Stomach (tissue), 9 donors: ENCODE results near the gene C4orf36. TPM values are rescaled to one million over a fixed set of nuclear protein-coding genes. Genes with fewer than 3 reads are reported as not detected.
"Not testable (repeated sequence)": the region's sequence is repeated elsewhere in the genome, so short reads cannot be mapped to it uniquely, and the experiment has no call there.

Experiments
- DNase-seq, 2 donors: peaks; one replicate each; pipeline versions ENCODE4 v3.0.0 to v3.0.0-alpha.2; 2013 to 2019
- H3K27ac ChIP-seq, 5 donors: fragments of 200-600 bp in 4 of 5; sonication (generic) in 4 of 5; one replicate each; pipeline ENCODE4 v1.5.1; 2013 to 2019; ENCODE audit warnings: mild to moderate bottlenecking in 1 of 5, moderate library complexity in 1 of 5
- H3K27me3 ChIP-seq, 3 donors: fragments of 200-600 bp; sonication (generic); one replicate each; pipeline ENCODE4 v1.5.1; 2017 to 2019; ENCODE audit warnings: mixed run types in 1 of 3
- H3K36me3 ChIP-seq, 4 donors: fragments of 200-600 bp; sonication (generic); 1 replicate in 3 of 4; 2 replicates in 1 of 4; pipeline ENCODE4 v1.5.1; 2016 to 2019
- H3K4me1 ChIP-seq, 4 donors: fragments of 200-600 bp; sonication (generic); one replicate each; pipeline ENCODE4 v1.5.1; 2016 to 2019
- H3K4me3 ChIP-seq, 4 donors: fragments of 200-600 bp; sonication (generic) in 3 of 4; one replicate each; pipeline ENCODE4 v1.5.1; 2016 to 2019; ENCODE audit warnings: mild to moderate bottlenecking in 1 of 4
- H3K9me3 ChIP-seq, 4 donors: fragments of 200-600 bp; sonication (generic); one replicate each; pipeline ENCODE4 v1.5.1; 2016 to 2019
- CTCF ChIP-seq, 7 experiments: fragments of 450-650 bp in 4 of 7; fragments of 200-600 bp in 3 of 7; sonication (generic) in 3 of 7; IDR thresholded peaks; one replicate each; pipeline ENCODE4 v1.5.1; 2016 to 2019; ENCODE audit warnings: antibody characterized with exemption in 7 of 7, control low read depth in 2 of 7, mild to moderate bottlenecking in 1 of 7
- EP300 ChIP-seq: sonication (generic); formaldehyde crosslinking; IDR thresholded peaks from one replicate; pipeline ENCODE4 v1.6.1; 2017; ENCODE audit warnings: antibody characterized with exemption
- POLR2A ChIP-seq, 4 donors: fragments of 450-650 bp; IDR thresholded peaks; one replicate each; pipeline ENCODE4 v1.6.1; 2016; ENCODE audit warnings: antibody characterized with exemption in 4 of 4, control low read depth in 2 of 4, mild to moderate bottlenecking in 1 of 4, moderate library complexity in 1 of 4
- POLR2AphosphoS5 ChIP-seq, 3 donors: sonication (generic); formaldehyde crosslinking; IDR thresholded peaks; one replicate each; pipeline ENCODE4 v1.6.1; 2016; ENCODE audit warnings: antibody characterized with exemption in 3 of 3
- WGBS, 5 donors: extraction: QIAGEN DNeasy Blood & Tissue Kit in 3 of 5; methylation state at CpG; one replicate each; pipeline versions ENCODE4 v1.1.5 to v1.1.7; 2013 to 2018; 5-methylcytosine and 5-hydroxymethylcytosine counted together
- intact Hi-C: fragments of 100-400 bp; cut with DNase I; formaldehyde crosslinking; loops from one replicate; pipeline ENCODE4 v1.15.1; 2023; ENCODE audit warnings: low total_unique reads
- polyA plus RNA-seq, 3 donors: library from polyadenylated mRNA; stranded (reverse); fragments of 200-250 nt; gene quantifications; one replicate each; pipeline ENCODE4 v1.2.3, GENCODE V29; 2013
- total RNA-seq, 5 donors: library from RNA; depleted of rRNA; stranded (reverse); fragments of >200 nt; gene quantifications; one replicate each; pipeline versions ENCODE4 v1.1.0 to v1.2.3, GENCODE V29; 2014 to 2016
- donor health status: healthy with polysubstance abuse.
- donor health status: Bipolar disorder and iron deficiency.
- donor health status: healthy.

C4orf36 gene
- total and polyA plus RNA-seq, 8 donors = 1.7 to 3.1 TPM; not detected in 6

GRCh38 chr4:86878640-86879039, 13.6 kb downstream of the C4orf36 start:
- TF ChIP-seq POLR2A (IDR thresholded peaks at IDR 0.05) (no peak), POLR2AphosphoS5 (IDR thresholded peaks at IDR 0.05) (no peak), CTCF (IDR thresholded peaks at IDR 0.05) (no peak), EP300 (no peak)
- no peaks in the 10 kb centered on the region for H3K36me3 ChIP-seq
- DNase-seq = no peak
- peaks cover 2 to 24% (median 15%) of the 10 kb centered on the region in 4 donors for H3K9me3 ChIP-seq
- no peak overlapping the region for H3K27ac ChIP-seq
- no peaks in the 10 kb centered on the region for H3K27me3 ChIP-seq
- intact Hi-C loops = no loop called here
- no peaks in the 10 kb centered on the region for H3K4me1 ChIP-seq
- WGBS, 5 donors = 84 to 93% (median 90%) methylated on average over 2 of the region's 2 CpGs
- H3K4me3 ChIP-seq = no peak overlapping the region

GRCh38 chr4:86876894-86877685, 15.1 kb downstream of the C4orf36 start:
- DNase-seq = no peak
- intact Hi-C loops = no loop called here
- WGBS, 5 donors = 82 to 93% (median 85%) methylated on average over 4 of the region's 4 CpGs
- TF ChIP-seq EP300 (no peak), POLR2AphosphoS5 (IDR thresholded peaks at IDR 0.05) (no peak), CTCF (IDR thresholded peaks at IDR 0.05) (no peak), POLR2A (IDR thresholded peaks at IDR 0.05) (no peak)
- no peaks in the 10 kb centered on the region for H3K36me3 ChIP-seq
- no peaks in the 10 kb centered on the region for H3K4me1 ChIP-seq
- peaks cover 2 to 24% (median 15%) of the 10 kb centered on the region in 4 donors for H3K9me3 ChIP-seq
- H3K4me3 ChIP-seq = no peak overlapping the region
- H3K27ac ChIP-seq = no peak overlapping the region
- H3K27me3 ChIP-seq = no peaks in the 10 kb centered on the region

GRCh38 chr4:86875436-86875835, 16.8 kb downstream of the C4orf36 start:
- intact Hi-C loops, H3K4me1 ChIP-seq, H3K36me3 ChIP-seq, H3K27me3 ChIP-seq, DNase-seq, H3K4me3 ChIP-seq, H3K27ac ChIP-seq: not testable (repeated sequence)
- WGBS, 5 donors = 88 to 98% (median 91%) methylated on average over 4 of the region's 4 CpGs
- peaks cover 2 to 22% (median 13%) of the 10 kb centered on the region in 4 donors for H3K9me3 ChIP-seq

- no peaks in the 10 kb centered on the region for H3K36me3 ChIP-seq
- H3K4me1 ChIP-seq = no peaks in the 10 kb centered on the region
- DNase-seq = no peak
- H3K9me3 ChIP-seq = no peaks in the 10 kb centered on the region
- WGBS, 5 donors = 61 to 77% (median 74%) methylated on average over 4 of the region's 4 CpGs
- H3K27ac ChIP-seq = no peak overlapping the region
- TF ChIP-seq EP300 = no peak
- no peaks in the 10 kb centered on the region for H3K27me3 ChIP-seq
- intact Hi-C loops = no loop called here
- no peak overlapping the region for H3K4me3 ChIP-seq
Observed at GRCh38 chr4:86872135-86872534, 20.1 kb downstream of the C4orf36 start.

GRCh38 chr4:86870442-86871069, 21.7 kb downstream of the C4orf36 start:
- H3K36me3 ChIP-seq = no peaks in the 10 kb centered on the region
- intact Hi-C loops = no loop called here
- TF ChIP-seq POLR2AphosphoS5 (IDR thresholded peaks at IDR 0.05) = no peak
- no peak for TF ChIP-seq EP300
- no peak for TF ChIP-seq CTCF (IDR thresholded peaks at IDR 0.05)
- no peak for TF ChIP-seq POLR2A (IDR thresholded peaks at IDR 0.05)

More at GRCh38 chr4:86870442-86871069, 21.7 kb downstream of the C4orf36 start:
- WGBS, 5 donors = 72 to 82% (median 80%) methylated on average over 9 of the region's 9 CpGs
- no peak for DNase-seq
- H3K27me3 ChIP-seq = no peaks in the 10 kb centered on the region
- H3K4me1 ChIP-seq = no peaks in the 10 kb centered on the region
- no peaks in the 10 kb centered on the region for H3K9me3 ChIP-seq
- H3K27ac ChIP-seq = no peak overlapping the region
- no peak overlapping the region for H3K4me3 ChIP-seq
